ENCODE measurements around the gene MPRIP.

DNA sequence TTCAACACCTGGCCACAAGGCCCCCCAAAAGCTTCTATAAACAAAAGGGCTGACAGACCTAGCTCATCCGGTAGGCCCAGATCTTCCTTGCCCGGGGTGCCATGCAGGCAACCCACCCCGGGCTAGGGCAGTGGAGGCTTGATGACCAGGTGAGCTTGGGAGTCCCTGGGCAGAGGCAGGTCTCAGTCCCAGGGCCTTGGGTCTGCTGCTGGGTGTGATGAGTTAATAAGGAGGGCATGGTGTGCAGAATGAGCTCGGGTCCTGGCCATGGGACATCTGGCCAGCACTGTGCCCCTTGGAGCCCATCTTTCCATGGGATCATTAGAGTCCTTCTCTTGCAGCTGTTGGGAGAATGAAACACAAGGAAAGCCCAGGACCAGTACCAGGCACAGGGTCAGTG is 20.2 kb upstream of the MPRIP start:
- TF ChIP-seq, protein P1, sequence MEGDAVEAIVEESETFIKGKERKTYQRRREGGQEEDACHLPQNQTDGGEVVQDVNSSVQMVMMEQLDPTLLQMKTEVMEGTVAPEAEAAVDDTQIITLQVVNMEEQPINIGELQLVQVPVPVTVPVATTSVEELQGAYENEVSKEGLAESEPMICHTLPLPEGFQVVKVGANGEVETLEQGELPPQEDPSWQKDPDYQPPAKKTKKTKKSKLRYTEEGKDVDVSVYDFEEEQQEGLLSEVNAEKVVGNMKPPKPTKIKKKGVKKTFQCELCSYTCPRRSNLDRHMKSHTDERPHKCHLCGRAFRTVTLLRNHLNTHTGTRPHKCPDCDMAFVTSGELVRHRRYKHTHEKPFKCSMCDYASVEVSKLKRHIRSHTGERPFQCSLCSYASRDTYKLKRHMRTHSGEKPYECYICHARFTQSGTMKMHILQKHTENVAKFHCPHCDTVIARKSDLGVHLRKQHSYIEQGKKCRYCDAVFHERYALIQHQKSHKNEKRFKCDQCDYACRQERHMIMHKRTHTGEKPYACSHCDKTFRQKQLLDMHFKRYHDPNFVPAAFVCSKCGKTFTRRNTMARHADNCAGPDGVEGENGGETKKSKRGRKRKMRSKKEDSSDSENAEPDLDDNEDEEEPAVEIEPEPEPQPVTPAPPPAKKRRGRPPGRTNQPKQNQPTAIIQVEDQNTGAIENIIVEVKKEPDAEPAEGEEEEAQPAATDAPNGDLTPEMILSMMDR (conservative IDR thresholded peaks at IDR 0.05), result no peak
- no peak for TF ChIP-seq EZH2 (IDR thresholded peaks at IDR 0.05; ENCODE audit: low read depth)

Measured in PC-9 (cell line).